HG03045 (cell line): Measurements from ENCODE around the gene TMPRSS3.

ENCODE experiments used
- ATAC-seq: cut with Tn5 transposase; IDR thresholded peaks from one replicate; pipeline ENCODE4 v1.9.1; 2021; ENCODE audit warnings: mild to moderate bottlenecking, moderate library complexity; ENCODE audit not compliant: unreplicated experiment

TMPRSS3 gene

DNA sequence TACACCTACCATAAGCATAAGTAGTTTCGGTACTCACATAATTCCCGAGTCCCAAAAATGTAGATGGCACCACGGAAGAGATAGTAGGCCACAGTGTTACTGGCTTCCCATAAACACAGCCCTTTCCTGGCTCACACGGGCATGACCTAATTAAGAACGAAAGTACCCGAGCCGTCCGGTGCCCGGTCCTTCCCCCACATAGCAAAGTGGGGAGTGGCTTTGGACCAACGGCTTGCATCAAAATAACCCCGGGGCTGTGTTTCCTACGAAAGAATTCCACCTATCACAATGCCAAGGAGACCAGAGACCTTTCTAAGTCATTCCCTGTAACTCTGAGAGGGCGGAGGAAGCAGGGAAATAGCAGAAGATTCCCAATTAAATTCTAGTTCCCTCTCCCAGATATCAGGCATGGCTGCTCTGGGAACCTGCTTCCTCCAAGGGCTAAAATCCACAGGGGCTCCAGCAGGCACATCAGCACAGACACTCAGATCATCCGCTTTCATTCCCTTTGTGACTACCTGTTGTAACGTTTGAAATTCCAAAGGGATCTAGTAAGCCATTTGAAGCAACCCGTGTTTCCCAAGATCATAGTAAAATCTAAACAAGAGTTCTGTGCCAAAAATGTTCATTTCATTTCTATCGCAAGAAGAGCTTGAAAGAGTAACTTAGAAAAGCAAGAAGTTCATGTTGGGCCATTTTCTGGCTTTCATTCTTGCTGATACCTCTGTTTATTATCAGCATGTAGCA lies at the start of gene TMPRSS3:
TMPRSS3 (minus strand) TSS at position 148 of the 747 bp plus-strand sequence. CDS start 635 bp downstream, outside the sequence.
- ATAC-seq = no peak

GRCh38 chr21:42445311-42445710 lies 49.5 kb upstream of the TMPRSS3 start:
- no peak for ATAC-seq

DNA sequence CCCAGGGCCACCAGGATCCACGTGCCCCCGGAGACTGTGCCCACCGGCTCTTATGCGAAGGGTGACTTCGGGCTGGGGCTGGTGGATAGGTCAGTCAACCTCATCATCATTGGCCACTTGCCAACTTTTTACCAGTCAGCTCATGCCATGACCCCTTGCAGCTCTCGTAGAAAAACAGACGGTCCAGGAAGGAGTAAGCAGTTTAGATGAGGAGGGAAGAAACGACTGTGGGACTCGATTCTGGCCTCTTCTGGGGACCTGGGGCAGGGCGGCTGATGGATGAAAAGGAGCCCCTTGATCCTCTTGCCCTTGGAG lies 48.9 kb upstream of the TMPRSS3 start:
- ATAC-seq = no peak

DNA sequence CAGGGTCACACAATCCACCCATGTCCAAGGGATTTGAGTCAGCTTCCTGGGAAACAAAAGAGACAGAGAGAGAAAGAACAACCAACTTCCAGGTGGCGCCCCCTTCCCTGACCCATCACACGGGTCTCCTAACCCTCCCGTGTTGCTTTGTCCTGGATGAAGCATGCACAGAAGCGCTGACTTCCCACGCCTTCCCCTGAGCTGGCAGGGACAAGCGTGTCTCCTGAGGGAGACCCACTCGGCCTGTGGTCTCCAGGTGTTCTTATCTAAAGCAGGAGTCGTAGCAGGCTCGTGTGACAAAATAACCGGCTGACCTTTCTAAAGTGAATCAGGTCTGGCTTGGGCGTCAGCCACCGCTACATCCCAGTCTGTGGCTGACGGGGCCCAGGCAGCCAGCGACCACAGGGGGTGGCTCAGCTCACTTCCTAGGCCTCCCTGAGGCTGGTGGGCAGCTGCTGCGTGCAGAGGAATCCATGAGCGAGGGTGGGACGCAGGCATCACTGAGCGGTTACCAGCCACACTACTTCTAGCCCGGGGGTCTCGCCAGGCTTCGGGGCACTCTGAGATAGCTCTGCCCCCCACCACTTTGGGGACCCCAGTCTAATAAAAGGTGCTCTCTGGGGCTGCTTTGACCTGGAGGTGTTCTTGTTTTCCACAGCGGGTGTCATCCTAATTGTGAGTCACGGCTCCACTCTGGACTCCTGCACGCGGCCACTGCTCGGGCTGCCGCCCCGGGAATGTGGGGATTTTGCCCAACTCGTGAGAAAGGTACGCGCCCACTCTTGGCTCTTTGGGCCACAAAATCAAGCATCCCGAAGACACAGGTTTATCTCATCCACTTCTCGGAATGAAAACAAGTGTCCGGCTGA lies 48.3 kb upstream of the TMPRSS3 start:
- no peak for ATAC-seq

DNA sequence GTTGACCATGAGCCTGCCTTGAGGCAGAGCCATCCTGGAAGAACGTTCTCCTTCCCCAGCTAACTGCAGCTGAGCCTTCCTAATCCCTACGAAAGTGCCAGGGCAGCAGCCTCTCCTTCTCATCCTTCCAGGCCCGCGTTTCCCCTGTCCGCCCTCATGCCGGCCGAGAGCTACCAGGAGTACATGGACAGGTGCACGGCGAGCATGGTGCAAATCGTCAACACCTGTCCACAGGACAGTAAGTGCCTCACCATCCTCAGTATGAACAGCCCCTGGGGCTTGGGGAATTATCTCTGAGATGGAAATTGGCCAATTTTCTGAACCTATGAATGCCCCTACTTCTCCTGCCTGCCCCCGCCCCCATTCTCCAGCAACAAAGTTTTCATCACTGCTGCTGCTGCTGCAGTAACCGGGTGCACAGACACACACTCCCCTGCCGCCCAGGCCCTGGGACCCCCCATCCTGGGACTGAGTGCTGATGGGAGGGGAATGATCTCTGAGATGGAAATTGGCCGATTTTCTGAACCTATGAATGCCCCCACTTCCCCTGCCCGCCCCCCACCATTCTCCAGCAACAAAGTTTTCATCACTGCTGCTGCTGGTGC lies 47.4 kb upstream of the TMPRSS3 start:
- ATAC-seq = no peak

DNA sequence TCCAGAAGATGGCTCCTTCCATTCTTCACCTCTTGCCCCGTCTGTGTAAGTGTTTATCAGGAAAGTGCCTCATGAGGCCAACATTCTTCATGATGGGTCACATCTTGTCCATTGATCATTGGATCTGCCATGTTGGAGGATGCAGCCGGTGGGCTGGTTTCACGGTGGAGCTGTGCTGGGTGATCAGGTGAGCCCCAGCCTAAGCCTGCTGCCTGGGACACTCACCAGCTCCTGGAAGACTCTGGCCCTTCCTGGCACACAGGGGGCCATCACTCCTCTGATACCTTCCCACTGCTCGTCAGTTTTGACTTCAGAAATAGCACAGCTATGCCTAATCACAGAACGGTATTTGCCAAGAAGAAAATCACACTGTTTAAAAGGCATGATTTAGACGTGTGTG lies 46.1 kb upstream of the TMPRSS3 start:
- no peak for ATAC-seq

GRCh38 chr21:42440187-42440792 lies 44.4 kb upstream of the TMPRSS3 start:
- peak; percentile 61 for ATAC-seq

DNA sequence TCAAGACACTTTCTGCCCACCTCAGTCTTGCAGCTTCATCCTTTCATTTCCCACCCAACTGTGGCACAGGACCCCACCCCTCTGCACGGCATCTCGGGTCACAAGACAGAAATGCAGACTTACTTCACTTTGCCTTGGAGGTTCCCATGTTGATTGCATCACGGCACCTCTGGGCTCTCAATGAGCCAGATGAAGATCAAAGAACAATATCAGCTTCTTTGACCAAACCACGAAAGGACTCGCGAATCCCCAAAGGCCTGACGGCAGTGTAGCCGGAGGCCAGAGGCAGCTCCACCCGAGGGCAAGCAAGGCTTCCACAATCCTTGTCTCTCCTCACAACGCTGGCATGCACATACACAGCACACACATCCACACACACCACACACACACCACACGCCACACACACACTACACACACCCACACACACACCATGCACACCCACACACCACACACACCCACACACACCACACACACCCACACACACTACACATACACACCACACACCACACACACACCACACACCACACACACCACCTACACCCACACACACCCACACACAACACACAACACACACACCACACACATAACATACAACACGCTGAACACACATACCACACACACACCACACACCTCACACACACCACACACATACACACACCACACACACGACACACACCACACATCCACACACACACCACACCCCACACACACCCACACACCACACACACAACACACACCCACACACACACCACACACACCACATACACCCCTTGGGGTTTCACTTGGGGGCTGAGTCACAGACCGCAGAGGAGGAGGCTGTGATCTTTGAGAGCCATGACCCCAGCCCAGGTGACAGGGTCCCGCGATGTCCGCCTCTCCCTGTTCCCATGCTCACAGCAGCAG lies 43.7 kb upstream of the TMPRSS3 start:
- no peak for ATAC-seq

DNA sequence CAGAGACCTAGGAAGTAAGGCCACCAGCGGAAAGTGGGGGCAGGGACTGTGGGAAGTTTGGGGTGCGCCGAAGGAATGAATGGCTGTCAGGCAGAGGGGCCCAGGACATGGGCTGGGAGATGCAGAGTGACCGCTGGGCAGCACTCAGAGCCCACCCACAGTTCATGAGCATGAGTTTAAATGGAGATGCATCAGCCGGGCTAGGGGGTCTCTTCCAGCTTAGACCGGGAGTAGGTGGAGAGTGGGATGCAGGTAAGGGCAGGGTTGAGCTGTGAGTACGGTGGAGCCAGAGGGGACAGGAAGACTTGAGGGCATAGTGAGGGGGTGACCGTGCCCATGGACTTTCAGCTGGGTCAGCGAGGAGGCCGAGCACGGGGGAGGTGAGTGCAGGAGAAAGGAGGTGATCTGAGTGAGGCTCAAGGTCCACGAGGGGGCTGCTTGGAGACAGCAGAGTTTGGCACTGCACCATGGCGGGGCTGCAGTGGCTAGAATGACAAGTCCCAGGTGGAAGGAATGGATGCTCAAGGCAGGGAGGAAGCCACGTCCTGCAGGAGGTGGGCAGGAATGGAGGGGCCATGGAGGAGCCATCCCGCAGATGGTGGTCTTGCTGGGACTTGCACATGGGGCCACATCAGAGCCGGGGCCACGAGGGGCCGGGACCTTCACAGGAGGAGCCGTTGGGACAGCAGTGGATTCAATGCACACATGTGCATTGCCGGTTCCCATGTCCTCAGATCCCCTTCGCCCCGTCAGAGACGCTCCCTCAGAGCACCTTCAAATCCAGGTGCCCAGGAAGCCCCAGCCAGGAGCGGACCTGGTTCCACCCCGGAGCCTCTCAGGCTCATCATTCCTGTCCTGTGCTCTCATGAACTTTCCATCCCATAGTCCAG lies 42.7 kb upstream of the TMPRSS3 start:
- no peak for ATAC-seq

DNA sequence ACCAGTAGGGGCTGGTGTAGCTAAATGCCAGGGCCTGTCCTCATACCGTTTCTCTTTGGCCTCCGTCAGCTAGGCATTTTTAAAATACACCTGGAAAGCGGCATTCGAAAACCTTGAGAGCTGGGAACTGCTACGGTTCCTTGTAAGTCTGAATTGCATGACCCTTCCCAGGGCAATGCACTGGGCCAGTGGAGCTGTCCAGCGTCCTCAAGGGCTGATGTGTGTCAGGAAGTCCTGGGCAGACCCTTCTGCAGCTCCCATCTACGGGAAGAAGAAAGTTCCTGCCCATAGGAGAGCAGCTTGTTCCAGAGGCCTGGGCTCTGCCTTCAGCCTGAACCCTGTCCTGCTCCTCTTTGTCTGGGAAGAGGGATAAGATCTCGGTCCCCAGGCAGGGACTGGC lies 41.9 kb upstream of the TMPRSS3 start:
- no peak for ATAC-seq

GRCh38 chr21:42436914-42437313 lies 41.1 kb upstream of the TMPRSS3 start:
- no peak for ATAC-seq

DNA sequence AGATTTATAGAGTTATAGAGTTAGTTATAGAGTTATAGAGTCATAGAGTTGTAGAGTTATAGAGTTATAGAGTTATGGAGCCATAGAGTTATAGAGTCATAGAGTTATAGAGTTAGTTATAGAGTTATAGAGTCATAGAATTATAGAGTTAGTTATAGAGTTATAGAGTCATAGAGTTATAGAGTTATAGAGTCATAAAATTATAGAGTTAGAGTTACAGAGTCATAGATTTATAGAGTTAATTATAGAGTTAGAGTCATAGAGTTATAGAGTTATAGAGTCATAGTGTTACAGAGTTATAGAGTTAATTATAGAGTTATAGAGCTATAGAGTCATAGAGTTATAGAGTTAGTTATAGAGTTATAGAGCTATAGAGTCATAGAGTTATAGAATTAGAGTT lies 40.0 kb upstream of the TMPRSS3 start:
- ATAC-seq = no peak

GRCh38 chr21:42435401-42435800 lies 39.5 kb upstream of the TMPRSS3 start:
- ATAC-seq = no peak

GRCh38 chr21:42434884-42435283 lies 39.0 kb upstream of the TMPRSS3 start:
- no peak for ATAC-seq

- no peak for ATAC-seq
Observed at GRCh38 chr21:42433946-42434551, 38.2 kb upstream of the TMPRSS3 start.

GRCh38 chr21:42432695-42433094 lies 36.8 kb upstream of the TMPRSS3 start:
- no peak for ATAC-seq

GRCh38 chr21:42431196-42431595 lies 35.3 kb upstream of the TMPRSS3 start:
- ATAC-seq = no peak

- ATAC-seq = no peak
Observed at GRCh38 chr21:42430521-42430920, 34.7 kb upstream of the TMPRSS3 start.

DNA sequence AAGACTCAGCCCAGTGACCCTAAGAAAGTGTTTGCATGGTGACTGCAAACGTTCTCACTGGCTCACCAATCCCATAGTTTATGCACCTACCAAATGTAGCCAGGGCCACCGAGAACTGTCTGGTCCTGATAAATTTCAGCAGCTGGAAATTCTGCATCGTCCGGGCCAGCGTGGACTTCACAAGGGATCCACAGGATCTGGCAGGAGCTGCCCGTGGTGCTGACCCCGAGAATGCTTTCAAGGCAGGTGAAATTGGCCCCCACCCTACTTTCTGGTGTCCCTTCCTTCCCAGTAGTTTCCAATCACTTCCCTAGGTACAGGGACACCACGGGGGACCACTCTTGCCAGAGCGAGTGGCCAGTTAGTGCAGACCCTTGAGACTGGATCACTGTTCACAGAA lies 34.0 kb upstream of the TMPRSS3 start:
- no peak for ATAC-seq
